ENCODE results near the gene NUP62. TPM values are rescaled to one million over a fixed set of nuclear protein-coding genes. Genes with fewer than 3 reads are reported as not detected.

Gene NUP62
- total and polyA plus RNA-seq, 4 donors = 14.2 to 19.8 (median 18.1) TPM

- TF ChIP-seq GABPA (IDR thresholded peaks at IDR 0.05 in 1 of 2, conservative IDR thresholded peaks at IDR 0.05 in 1 of 2) = no peak
- TF ChIP-seq TAF1 (conservative IDR thresholded peaks at IDR 0.05) = no peak
- no peak for TF ChIP-seq ZBTB33 (IDR thresholded peaks at IDR 0.05)
- no peak for TF ChIP-seq SP1 (IDR thresholded peaks at IDR 0.05)
- no peak for TF ChIP-seq NR2F2 (IDR thresholded peaks at IDR 0.05)
- TF ChIP-seq RXRA (IDR thresholded peaks at IDR 0.05) = peak; percentile 44 to 63
- no peak for TF ChIP-seq FOXA2 (IDR thresholded peaks at IDR 0.05)
- peak; percentile 84 to 86 for TF ChIP-seq RAD21 (IDR thresholded peaks at IDR 0.05)
- no peak for TF ChIP-seq ATF3 (IDR thresholded peaks at IDR 0.05)
- peak; percentile 37 for TF ChIP-seq REST (IDR thresholded peaks at IDR 0.05)
- TF ChIP-seq HNF4G (IDR thresholded peaks at IDR 0.05) = no peak
- TF ChIP-seq EGR1 (IDR thresholded peaks at IDR 0.05; ENCODE audit: low read depth in 2 of 2) = no peak
- peak; percentile 60 to 64 for TF ChIP-seq HNF4A (conservative IDR thresholded peaks at IDR 0.05)
- no peak for TF ChIP-seq JUND (IDR thresholded peaks at IDR 0.05)
- peak; percentile 73 for TF ChIP-seq CTCF (IDR thresholded peaks at IDR 0.05; ENCODE audit: low read depth, low read length, missing input control)
- TF ChIP-seq YY1 (IDR thresholded peaks at IDR 0.05) = peak; percentile 30
- peak; percentile 36 for TF ChIP-seq MAX (IDR thresholded peaks at IDR 0.05)
- no peak for TF ChIP-seq FOXA1 (IDR thresholded peaks at IDR 0.05)
- WGBS = 37% methylated on average over 21 of the region's 21 CpGs
- H3K36me3 ChIP-seq (ENCODE audit: control insufficient read depth in 4 of 4, insufficient read depth in 3 of 4, low read depth in 1 of 4, low read length in 3 of 4) = peaks cover 0 to 5% (median 3%) of the 10 kb centered on the region in 4 donors
- peaks cover 5 to 41% (median 19%) of the 10 kb centered on the region in 4 donors for H3K4me1 ChIP-seq (ENCODE audit: control insufficient read depth in 4 of 4, insufficient read depth in 4 of 4, low read length in 3 of 4)
- no peaks in the 10 kb centered on the region for H3K27me3 ChIP-seq (ENCODE audit: control insufficient read depth in 4 of 4, insufficient read depth in 4 of 4, low read length in 3 of 4)
- H3K9ac ChIP-seq (ENCODE audit: low read depth in 1 of 2, low read length in 2 of 2) = peak overlapping the region; percentile 30 to 67
- no peaks in the 10 kb centered on the region for H3K9me3 ChIP-seq (ENCODE audit: control insufficient read depth in 4 of 4, low read length in 3 of 4)
- peak overlapping the region; percentile 38 to 61 (median 49) for H3K4me3 ChIP-seq (ENCODE audit: low read depth in 1 of 3, low read length in 3 of 3)
- DNase-seq (ENCODE audit: low spot score) = no peak
- H3K27ac ChIP-seq (ENCODE audit: low read depth in 1 of 2, low read length in 2 of 2) = peak overlapping the region; percentile 91
These were observed 12.2 kb downstream of the NUP62 start for GRCh38 chr19:49916839-49917733.
